HCT116 (cell line): ENCODE measurements around the gene SLC7A10.

Source experiments
- CEBPB ChIP-seq: IDR thresholded peaks from 2 replicates; pipeline ENCODE4 v1.6.1; 2012; ENCODE audit warnings: low read depth
- CTCF ChIP-seq, 3 experiments: fragments of 200-600 bp in 1 of 3; sonication (generic) in 1 of 3; IDR thresholded peaks in 2 of 3; conservative IDR thresholded peaks in 1 of 3; 2 replicates each; pipeline ENCODE4 v1.5.1; 2012 to 2017; ENCODE audit warnings: low read depth in 2 of 3, low read length in 2 of 3, antibody characterized with exemption in 1 of 3, borderline replicate concordance in 1 of 3, control low read depth in 1 of 3, mild to moderate bottlenecking in 1 of 3, mixed read lengths in 1 of 3, mixed run types in 1 of 3, moderate library complexity in 1 of 3; ENCODE audit not compliant: insufficient read depth in 1 of 3
- EZH2 ChIP-seq: fragments of 200-600 bp; sonication (generic); IDR thresholded peaks from 2 replicates; pipeline ENCODE4 v1.6.1; 2017; ENCODE audit warnings: antibody characterized with exemption, mixed run types
- POLR2A ChIP-seq: IDR thresholded peaks from 2 replicates; pipeline ENCODE4 v1.7.0; 2011; ENCODE audit warnings: borderline replicate concordance; ENCODE audit not compliant: insufficient read depth, insufficient read length; ENCODE audit errors: extremely low read depth
- TCF7L2 ChIP-seq: IDR thresholded peaks from 2 replicates; pipeline ENCODE4 v1.7.0; 2011; ENCODE audit warnings: borderline replicate concordance, inconsistent platforms; ENCODE audit not compliant: insufficient read depth, insufficient read length; ENCODE audit errors: extremely low read depth
- ZNF274 ChIP-seq: fragments of 200-500 bp; sonication (Bioruptor generic); IDR thresholded peaks from 2 replicates; pipeline ENCODE4 v1.6.1; 2014; ENCODE audit warnings: mild to moderate bottlenecking, low read depth, low read length, inconsistent platforms
- TF ChIP-seq, protein P1 (sequence below): IDR thresholded peaks from 2 replicates; pipeline ENCODE4 v1.6.1; 2012
- TF ChIP-seq, protein P2 (sequence below): IDR thresholded peaks from 2 replicates; pipeline ENCODE4 v1.6.1; 2012; ENCODE audit warnings: low read depth

GRCh38 chr19:33202546-33203507 lies 22.8 kb downstream of the SLC7A10 start:
- TF ChIP-seq CTCF (IDR thresholded peaks at IDR 0.05 in 2 of 3, conservative IDR thresholded peaks at IDR 0.05 in 1 of 3; ENCODE audit: borderline replicate concordance in 1 of 3, insufficient read depth in 1 of 3, low read depth in 2 of 3, low read length in 2 of 3) (no peak), POLR2A (no peak), EZH2 (no peak), CEBPB (no peak), TCF7L2 (no peak), ZNF274 (no peak)
- TF ChIP-seq, protein P1, sequence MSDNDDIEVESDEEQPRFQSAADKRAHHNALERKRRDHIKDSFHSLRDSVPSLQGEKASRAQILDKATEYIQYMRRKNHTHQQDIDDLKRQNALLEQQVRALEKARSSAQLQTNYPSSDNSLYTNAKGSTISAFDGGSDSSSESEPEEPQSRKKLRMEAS: no peak
- TF ChIP-seq, protein P2, sequence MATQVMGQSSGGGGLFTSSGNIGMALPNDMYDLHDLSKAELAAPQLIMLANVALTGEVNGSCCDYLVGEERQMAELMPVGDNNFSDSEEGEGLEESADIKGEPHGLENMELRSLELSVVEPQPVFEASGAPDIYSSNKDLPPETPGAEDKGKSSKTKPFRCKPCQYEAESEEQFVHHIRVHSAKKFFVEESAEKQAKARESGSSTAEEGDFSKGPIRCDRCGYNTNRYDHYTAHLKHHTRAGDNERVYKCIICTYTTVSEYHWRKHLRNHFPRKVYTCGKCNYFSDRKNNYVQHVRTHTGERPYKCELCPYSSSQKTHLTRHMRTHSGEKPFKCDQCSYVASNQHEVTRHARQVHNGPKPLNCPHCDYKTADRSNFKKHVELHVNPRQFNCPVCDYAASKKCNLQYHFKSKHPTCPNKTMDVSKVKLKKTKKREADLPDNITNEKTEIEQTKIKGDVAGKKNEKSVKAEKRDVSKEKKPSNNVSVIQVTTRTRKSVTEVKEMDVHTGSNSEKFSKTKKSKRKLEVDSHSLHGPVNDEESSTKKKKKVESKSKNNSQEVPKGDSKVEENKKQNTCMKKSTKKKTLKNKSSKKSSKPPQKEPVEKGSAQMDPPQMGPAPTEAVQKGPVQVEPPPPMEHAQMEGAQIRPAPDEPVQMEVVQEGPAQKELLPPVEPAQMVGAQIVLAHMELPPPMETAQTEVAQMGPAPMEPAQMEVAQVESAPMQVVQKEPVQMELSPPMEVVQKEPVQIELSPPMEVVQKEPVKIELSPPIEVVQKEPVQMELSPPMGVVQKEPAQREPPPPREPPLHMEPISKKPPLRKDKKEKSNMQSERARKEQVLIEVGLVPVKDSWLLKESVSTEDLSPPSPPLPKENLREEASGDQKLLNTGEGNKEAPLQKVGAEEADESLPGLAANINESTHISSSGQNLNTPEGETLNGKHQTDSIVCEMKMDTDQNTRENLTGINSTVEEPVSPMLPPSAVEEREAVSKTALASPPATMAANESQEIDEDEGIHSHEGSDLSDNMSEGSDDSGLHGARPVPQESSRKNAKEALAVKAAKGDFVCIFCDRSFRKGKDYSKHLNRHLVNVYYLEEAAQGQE: no peak
